Measurements from ENCODE around the gene B4GALT6. TPM values are rescaled to one million over a fixed set of nuclear protein-coding genes. Genes with fewer than 3 reads are reported as not detected.

B4GALT6 gene
- total and polyA plus RNA-seq, 2 experiments from 2014 or later = 3.2 to 14.1 TPM

DNA sequence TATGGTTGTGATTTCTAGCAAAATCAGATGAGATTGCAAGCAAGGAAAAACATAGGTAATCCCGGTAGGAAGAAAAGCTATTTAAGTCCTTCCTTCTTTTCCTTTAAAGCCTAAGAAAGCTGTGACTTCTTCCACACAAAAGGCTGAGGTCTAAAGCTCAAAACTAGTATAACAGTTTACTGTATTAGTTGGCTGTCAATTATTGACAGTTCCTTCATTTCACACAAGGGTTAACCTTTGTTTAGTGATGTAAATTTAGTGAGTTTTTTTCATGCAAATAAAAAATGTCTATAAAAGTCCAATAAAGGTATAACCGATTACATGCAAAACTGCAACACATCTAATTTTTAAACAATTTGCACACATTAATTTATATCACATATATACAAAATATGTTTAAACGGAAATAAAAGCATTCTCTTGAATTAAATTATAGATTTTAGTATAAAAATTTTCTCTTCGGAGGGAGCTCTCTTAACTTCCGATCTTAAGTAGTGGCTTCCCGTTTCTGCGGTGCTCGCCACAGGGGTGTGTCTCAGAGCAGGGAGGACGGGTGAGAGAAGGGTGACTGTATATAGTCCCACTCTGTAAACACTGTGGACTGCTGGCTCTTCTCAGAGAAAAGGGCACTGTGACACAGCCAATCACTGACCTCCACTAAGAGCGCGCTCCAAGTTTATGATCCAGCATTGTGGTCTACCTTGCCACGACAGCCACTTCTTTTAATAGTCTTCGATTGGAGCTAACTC, 59.3 kb downstream of the B4GALT6 start:
- Histone ChIP-seq H3K27ac (no peak overlapping the region), H3K79me2 (no peaks in the 10 kb centered on the region)

GRCh38 chr18:31619291-31619690, 65.1 kb downstream of the B4GALT6 start:
- DNase-seq (ENCODE audit: low spot score) = no peak
- Histone ChIP-seq H2AFZ (no peak overlapping the region), H3K27me3 (no peaks in the 10 kb centered on the region), H3K27ac (no peak overlapping the region), H3K9me3 (ENCODE audit: low read depth) (no peaks in the 10 kb centered on the region), H3K36me3 (replicated peaks; ENCODE audit: insufficient read depth, low read depth) (no peaks in the 10 kb centered on the region), H3K4me1 (ENCODE audit: insufficient read depth) (no peaks in the 10 kb centered on the region), H3K9me2 (replicated peaks; ENCODE audit: insufficient read depth) (no peaks in the 10 kb centered on the region), H3K4me3 (no peak overlapping the region), H3K79me2 (no peaks in the 10 kb centered on the region), H3K4me2 (no peak overlapping the region), H4K20me1 (ENCODE audit: insufficient read depth, poor library complexity, severe bottlenecking) (no peaks in the 10 kb centered on the region)
- TF ChIP-seq EZH2 (IDR thresholded peaks at IDR 0.05; ENCODE audit: borderline replicate concordance) (no peak), EZH2phosphoT487 (IDR thresholded peaks at IDR 0.05; ENCODE audit: low read depth, severe bottlenecking, unreplicated experiment) (no peak), CTCF (IDR thresholded peaks at IDR 0.05; ENCODE audit: poor library complexity) (no peak)

More for the DNA sequence above, 59.3 kb downstream of the B4GALT6 start:
- no peaks in the 10 kb centered on the region for H3K9me2 ChIP-seq (replicated peaks; ENCODE audit: insufficient read depth)
- TF ChIP-seq EZH2phosphoT487 (IDR thresholded peaks at IDR 0.05; ENCODE audit: low read depth, severe bottlenecking, unreplicated experiment) (no peak), CTCF (IDR thresholded peaks at IDR 0.05; ENCODE audit: poor library complexity) (no peak), EZH2 (IDR thresholded peaks at IDR 0.05; ENCODE audit: borderline replicate concordance) (no peak)
- no peak for DNase-seq (ENCODE audit: low spot score)
- H3K36me3 ChIP-seq (replicated peaks; ENCODE audit: insufficient read depth, low read depth) = no peaks in the 10 kb centered on the region
- H3K4me2 ChIP-seq = no peak overlapping the region
- no peak overlapping the region for H2AFZ ChIP-seq
- WGBS (ENCODE audit: low lambda C conversion rate, missing lambda C conversion rate) = 85% methylated on average over 13 of the region's 13 CpGs
- no peaks in the 10 kb centered on the region for H3K4me1 ChIP-seq (ENCODE audit: insufficient read depth)
- H4K20me1 ChIP-seq (ENCODE audit: insufficient read depth, poor library complexity, severe bottlenecking) = no peaks in the 10 kb centered on the region
- H3K9me3 ChIP-seq (ENCODE audit: low read depth) = no peaks in the 10 kb centered on the region
- H3K27me3 ChIP-seq = no peaks in the 10 kb centered on the region
- no peak overlapping the region for H3K4me3 ChIP-seq

DNA sequence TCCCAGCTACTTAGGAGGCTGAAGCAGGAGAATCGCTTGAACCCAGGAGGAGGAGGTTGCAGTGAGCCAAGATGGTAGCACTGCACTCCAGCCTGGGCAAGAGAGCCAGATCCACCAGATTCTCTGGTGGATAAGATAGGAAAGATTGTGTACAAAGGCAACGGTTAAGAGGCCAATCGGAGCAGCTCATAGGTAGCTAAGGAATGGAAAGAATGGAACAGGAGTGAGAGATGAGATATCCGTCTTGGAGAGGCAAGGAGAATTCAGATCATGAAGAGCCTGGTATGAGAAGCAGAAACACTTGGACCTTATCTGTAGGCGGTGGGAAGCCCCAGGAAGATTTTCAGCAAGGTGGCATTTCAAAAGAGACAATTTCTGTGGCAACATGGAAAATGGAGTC, 65.6 kb downstream of the B4GALT6 start:
- Histone ChIP-seq H3K27ac (no peak overlapping the region), H3K79me2 (no peaks in the 10 kb centered on the region), H3K36me3 (replicated peaks; ENCODE audit: insufficient read depth, low read depth) (no peaks in the 10 kb centered on the region), H3K4me3 (no peak overlapping the region), H3K4me2 (no peak overlapping the region), H3K9me3 (ENCODE audit: low read depth) (no peaks in the 10 kb centered on the region), H2AFZ (no peak overlapping the region), H3K27me3 (no peaks in the 10 kb centered on the region), H3K4me1 (ENCODE audit: insufficient read depth) (no peaks in the 10 kb centered on the region), H4K20me1 (ENCODE audit: insufficient read depth, poor library complexity, severe bottlenecking) (no peaks in the 10 kb centered on the region), H3K9me2 (replicated peaks; ENCODE audit: insufficient read depth) (no peaks in the 10 kb centered on the region)
- WGBS (ENCODE audit: low lambda C conversion rate, missing lambda C conversion rate) = 89% methylated on average over 5 of the region's 5 CpGs
- DNase-seq (ENCODE audit: low spot score) = no peak
- TF ChIP-seq EZH2 (IDR thresholded peaks at IDR 0.05; ENCODE audit: borderline replicate concordance) (no peak), CTCF (IDR thresholded peaks at IDR 0.05; ENCODE audit: poor library complexity) (no peak), EZH2phosphoT487 (IDR thresholded peaks at IDR 0.05; ENCODE audit: low read depth, severe bottlenecking, unreplicated experiment) (no peak)

All from hepatocyte (in vitro differentiated cells).